ENCODE data around the gene GOLGA6L7. TPM values are rescaled to one million over a fixed set of nuclear protein-coding genes. Genes with fewer than 3 reads are reported as not detected.
"Not testable (repeated sequence)": the region's sequence is repeated elsewhere in the genome, so short reads cannot be mapped to it uniquely, and the experiment has no call there.

GOLGA6L7 gene
- total RNA-seq, 1 experiment from 2014 or later = not detected

DNA sequence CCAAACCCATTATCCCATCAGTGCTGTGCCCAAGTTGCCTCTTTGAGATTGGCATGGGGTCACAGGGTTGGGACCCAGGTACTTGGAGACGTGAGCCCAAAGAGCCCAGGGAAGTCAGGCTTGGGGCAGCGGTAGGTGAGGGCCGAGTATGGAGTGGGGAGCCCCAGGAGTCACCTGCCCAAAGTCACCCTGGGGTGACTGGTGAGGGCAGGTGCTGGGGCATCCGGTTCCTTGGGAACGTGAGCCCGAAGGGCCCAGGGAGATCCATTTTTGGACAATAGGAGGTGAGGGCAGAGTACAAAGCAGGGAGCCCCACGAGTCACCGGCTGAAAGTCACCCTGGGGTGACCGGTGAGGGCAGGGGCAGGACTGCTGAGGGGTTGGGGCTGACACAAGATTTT, 485 bp downstream of the GOLGA6L7 start:
- DNase-seq (ENCODE audit: extremely low read depth, low read depth) = not testable (repeated sequence)

DNA sequence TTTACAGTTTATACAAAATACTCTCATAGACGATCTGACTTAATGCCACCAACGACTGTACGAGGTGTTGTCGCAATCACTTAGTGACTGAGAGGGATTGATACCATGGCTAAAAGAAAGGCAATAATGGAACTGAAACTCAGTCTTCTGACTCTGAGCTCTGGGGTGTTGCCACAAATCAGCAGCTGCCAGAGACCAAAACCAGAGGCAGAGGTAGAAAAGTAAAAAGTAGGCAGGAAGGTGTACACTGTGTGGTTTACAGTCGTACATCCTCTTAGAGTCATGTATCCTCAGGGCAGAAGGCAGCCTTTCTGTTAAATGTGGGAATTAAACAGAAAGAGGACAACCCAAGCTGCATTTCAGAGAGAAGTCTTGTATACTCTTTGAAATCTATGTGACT, 1.2 kb downstream of the GOLGA6L7 start:
- DNase-seq (ENCODE audit: extremely low read depth, low read depth) = not testable (repeated sequence)

DNA sequence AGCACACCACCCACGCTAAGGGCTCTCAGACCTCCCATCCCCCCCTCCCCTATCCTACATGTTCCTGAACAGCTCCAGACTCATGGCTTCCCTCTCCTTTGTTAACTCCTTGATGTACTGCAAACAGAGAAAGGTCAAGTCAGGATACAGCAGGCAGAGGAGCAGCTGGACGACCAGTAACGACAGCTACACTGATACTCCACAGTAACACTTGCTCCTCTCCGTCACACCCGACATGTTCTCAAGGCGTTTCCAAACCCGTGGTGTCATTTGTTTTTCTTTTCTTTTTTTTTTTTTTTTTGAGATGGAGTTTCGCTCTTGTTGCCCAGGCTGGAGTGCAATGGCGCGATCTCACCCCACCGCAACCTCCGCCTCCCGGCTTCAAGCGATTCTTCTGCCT, 4.3 kb downstream of the GOLGA6L7 start:
- not testable (repeated sequence) for DNase-seq (ENCODE audit: extremely low read depth, low read depth)

DNA sequence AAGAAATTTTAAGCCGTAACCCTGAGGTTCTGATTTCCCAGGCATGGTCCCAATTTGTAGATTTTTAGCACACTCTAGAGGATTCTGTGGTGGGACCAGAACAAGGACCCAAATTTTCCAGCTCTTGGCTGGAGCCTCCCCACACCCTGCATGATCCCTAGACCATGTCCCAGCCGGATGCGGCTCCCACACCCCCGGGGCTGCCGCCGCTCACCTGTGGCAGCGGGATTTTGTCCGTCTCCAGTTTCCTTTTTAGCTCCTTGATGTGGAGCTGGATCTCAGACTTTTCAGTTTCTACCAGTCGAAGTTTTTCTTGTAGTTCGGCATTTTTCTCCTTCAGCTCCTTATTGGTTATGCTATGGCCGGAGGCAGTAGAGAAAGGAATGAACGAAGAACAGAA, 4.9 kb downstream of the GOLGA6L7 start:
- not testable (repeated sequence) for DNase-seq (ENCODE audit: extremely low read depth, low read depth)

DNA sequence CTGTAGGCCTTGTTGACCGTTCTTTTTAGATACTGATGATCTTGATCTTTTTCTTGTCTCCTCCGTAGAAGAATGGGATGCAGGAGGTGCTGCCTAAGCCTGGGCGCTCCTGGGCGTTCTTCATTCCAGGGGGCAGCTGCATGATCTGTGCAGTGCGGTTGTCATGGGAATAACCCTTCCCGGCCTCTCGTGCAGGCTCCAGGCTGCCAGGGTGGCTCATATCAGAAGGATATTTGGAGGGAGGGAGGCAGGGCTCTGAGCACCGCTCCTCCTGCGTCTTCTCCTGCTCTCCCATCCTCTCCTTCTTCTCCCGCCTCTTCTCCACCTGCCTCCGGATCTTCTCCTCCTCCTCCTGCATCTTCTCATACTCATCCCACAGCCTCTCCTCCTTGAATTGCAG, 6.2 kb downstream of the GOLGA6L7 start:
- not testable (repeated sequence) for DNase-seq (ENCODE audit: extremely low read depth, low read depth)

DNA sequence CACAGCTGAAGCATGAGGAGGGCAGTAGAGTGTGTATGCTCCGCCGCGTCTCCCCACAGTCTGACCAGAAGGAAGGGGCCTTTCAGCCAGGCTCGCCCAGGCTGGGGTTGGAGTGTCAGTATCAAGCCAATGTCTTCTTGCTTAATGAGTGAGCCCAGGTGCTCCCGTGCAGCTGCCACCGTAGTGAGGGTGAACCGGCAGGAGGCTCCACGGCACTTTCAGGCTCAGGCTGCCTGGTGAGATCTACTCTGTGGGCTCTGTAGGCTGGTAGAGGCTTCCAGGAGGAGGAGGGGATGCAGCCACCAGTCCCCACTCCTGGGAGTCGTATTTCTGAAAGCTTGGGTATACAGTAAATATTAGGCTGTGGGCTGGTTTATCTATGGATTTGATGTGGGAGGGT, 8.2 kb downstream of the GOLGA6L7 start:
- not testable (repeated sequence) for DNase-seq (ENCODE audit: extremely low read depth, low read depth)

DNA sequence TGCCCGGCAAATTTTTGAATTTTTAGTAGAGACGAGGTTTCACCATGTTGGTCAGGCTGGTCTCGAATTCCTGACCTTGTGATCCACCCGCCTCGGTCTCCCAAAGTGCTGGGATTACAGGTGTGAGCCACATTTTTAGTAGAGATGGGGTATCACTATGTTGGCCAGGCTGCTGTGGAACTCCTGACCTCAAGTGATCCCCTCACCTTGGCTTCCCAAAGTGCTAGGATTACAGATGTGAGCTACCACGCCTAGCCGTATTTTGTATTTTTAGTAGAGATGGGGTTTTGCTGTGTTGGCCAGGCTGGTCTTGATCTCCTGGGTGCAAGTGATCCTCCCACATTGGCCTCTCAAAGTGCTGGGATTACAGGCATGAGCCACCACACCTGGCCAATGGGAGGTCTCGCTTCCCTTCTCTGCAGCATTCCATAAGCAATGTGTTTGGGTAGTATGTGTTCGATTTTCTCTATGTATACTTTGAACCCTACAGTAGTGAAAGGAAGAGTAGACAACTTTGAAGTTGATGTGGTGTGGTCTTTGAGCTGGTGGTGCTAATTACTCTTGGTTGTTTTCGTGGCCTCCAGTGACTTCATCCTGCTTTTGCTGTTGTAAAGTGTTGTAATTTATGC, 13.4 kb downstream of the GOLGA6L7 start:
- DNase-seq (ENCODE audit: extremely low read depth, low read depth) = not testable (repeated sequence)

DNA sequence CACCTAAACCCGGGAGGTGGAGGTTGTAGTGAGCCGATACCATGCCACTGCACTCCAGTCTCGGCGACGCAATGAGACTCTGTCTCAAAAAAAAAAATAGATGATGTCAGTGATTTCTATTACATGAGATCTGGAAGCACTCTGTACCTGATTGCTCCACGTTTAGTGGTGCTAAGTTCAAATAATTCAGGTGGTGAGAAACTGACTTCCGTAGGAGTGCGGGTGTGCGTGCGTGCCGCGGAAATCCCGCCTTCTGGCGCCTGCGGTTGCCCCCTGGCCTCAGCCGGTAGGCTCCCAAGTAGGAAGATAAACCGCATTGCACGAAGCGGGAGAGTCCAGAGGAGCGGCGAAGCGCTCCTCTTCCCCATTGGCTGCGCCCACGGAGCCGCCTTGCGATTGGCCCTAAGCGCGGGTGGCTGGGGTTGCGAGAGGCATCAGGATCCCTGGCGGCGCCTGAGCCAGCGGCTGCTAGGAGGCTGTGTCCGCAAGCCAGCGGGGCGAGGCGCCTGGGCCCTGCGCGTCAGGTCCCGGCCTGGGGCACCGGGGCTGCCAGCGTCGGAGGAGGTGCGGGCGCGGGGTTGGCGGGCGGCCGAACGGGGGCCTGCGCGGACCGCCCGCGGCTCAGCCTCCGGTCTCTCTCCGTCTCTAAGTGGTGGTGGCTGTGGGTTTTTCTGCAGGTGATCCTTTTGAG, 16.4 kb downstream of the GOLGA6L7 start:
- DNase-seq (ENCODE audit: extremely low read depth, low read depth) = not testable (repeated sequence)

DNA sequence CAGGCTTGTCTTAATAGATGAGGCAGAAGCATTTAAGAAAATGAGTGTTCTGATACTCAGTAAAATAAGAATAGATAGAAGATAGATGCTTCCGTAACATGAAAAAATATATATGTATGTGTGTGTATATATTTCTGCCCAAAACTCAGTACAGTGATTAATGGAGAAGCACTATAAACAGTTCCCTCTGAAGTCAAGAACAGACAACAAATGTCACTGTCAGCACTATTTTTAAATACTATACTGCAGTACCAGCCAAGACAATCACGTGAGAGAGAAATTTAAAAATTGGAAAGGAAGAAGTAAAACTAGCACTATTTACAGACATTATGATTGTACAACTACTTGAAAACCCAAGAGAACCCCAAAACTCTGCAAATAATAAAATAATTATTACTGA, 27.0 kb downstream of the GOLGA6L7 start:
- DNase-seq (ENCODE audit: extremely low read depth, low read depth) = not testable (repeated sequence)

DNA sequence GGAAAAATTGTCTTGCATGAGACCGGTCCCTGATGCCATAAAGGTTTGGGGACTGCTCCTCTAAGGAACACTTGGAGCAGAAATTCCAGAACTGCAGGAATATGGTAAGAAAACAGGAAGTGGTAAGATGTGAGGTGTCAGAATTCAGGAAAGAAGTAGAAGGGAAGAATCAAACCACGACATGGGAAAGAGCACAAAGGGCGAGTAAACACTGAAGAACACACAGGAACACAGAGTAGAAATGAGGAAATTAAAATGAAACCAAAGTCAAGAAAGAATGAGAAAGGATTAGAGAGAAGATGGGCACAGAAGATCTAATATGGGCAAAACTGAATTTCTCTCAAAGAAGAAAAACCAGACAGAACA, 28.5 kb downstream of the GOLGA6L7 start:
- not testable (repeated sequence) for DNase-seq (ENCODE audit: extremely low read depth, low read depth)

DNA sequence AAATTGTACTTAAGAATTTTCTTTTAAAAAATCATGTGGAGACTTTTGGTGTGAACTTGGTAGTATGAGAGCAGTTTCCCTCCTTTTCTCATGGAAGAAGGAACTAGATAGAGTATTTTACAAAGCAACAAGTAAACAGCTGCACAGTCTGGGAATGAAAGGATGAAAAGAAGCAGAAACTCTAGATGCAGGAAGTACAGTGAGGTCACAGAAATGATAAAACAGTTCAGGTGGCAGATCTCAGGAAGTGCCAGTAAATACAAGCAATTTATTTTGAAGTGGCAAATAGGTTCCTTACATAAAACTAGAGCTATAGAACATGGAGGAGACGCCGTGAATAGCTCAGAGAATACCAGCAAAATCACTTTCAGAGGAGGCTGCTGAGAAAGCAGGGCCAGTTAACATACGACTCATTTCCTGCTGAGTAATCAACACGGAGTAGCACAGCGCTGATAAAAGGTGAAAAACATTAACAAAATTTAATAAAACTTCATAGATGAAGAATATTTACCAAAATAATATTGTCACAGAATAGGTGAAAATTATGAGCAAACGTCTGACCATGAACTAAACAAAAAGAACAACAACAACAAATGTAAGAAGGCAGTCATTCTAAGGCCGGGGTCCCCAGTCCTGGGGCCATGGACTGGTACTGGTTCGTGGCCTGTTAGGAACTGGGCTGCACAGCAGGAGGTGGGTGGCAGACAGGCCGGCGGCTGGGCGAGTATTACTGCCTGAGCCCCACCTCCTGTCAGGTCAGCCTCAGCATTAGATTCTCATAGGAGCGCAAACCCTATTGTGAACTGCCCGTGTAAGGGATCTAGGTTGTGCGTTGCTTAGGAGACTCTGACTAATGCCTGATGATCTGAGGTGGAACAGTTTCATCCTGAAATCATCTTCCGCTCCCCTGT, 29.2 kb downstream of the GOLGA6L7 start:
- not testable (repeated sequence) for DNase-seq (ENCODE audit: extremely low read depth, low read depth)

DNA sequence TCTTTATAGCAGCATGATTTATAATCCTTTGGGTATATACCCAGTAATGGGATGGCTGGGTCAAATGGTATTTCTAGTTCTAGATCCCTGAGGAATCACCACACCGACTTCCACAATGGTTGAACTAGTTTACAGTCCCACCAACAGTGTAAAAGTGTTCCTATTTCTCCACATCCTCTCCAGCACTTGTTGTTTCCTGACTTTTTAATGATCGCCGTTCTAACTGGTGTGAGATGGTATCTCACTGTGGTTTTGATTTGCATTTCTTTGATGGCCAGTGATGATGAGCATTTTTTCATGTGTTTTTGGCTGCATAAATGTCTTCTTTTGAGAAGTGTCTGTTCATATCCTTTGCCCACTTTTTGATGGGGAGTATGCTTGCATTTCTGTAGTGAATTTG, 30.3 kb downstream of the GOLGA6L7 start:
- not testable (repeated sequence) for DNase-seq (ENCODE audit: extremely low read depth, low read depth)

DNA sequence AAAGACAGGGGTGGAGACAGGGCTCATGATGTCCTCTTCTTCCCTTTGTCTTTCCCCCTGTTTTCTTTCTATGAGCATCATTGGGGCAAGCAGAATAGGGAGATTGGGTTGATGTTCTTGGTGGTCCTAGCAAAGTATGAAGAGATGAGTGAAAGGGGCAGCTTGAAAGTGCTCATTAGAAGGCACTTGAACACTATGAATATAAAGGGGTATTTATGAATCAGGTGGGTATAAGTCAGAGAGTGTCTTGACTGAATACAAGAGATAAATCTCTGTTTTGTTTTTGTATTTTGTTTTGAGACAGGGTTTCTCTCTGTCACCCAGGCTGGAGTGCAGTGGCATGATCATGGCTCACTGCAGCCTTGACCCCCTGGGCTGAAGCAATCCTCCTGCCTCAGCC, 34.4 kb downstream of the GOLGA6L7 start:
- not testable (repeated sequence) for DNase-seq (ENCODE audit: extremely low read depth, low read depth)

DNA sequence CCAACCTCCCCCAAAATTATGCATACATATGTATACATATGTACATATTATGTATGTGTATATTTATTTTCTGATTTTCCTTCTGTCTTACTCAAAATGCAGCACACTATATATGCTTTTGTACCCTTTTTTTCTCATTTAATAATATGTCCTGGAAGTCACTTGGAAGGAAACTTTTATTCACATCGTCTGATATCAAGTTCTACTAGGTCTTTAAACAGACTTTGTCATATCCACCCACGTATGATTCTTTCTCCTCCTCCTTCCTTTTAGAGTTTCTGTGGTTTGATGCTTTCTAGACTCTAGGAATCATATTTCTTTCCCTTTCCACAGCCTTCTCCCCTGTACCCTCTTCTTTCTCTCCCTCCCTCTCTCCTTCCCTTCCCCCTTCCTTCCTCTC, 35.1 kb downstream of the GOLGA6L7 start:
- not testable (repeated sequence) for DNase-seq (ENCODE audit: extremely low read depth, low read depth)

DNA sequence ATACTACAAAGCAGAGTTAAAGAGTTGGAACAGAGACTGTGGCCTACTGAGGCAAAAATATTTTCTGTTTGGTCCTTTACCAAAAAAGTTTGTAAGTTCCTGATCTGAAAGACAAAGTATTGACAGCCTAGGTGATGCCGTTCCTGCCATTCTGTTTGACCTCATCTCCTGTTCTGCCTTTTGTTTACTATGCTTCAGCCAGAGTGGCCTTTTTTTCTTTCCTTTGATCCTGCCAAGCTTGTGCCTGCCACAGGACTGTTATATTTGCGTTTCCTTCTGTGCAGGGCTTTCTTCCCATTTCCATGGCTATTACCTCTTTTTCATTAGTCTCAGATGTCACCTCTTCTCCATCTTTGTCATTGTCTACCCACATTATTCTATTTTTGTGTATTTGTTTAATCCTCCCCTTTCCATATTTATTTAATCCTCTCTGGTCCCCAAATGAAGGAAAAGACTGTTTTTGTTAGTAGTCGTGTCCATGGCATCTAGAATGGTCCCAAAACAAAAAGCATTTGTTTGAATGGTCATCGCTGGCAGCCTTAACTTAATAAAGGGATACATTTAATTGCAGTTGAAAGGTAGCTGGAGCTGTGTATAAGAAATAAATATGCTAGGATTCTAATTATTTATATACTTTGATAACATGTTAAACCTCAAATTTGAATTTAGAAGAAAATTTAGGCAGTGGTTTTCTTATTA, 36.4 kb downstream of the GOLGA6L7 start:
- DNase-seq (ENCODE audit: extremely low read depth, low read depth) = not testable (repeated sequence)

DNA sequence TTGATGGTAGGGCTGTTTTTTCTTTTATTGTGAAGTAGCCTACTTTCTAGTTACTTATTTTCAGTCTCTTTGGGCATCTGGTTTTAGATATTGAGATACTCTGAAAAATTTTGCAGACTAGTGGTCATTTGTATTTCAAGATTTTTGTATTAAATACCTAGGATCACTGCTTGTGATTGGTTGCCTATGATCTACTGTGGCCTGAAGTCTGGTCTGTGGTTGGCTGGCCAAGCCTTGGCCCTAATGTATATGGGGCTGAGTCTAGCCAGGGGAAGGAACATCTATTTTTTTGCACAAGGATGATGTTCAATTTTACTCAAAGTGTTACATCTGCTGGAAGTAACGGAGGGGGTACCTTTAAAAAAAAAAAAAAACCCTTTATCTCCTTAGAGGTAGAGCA, 38.0 kb downstream of the GOLGA6L7 start:
- DNase-seq (ENCODE audit: extremely low read depth, low read depth) = not testable (repeated sequence)

DNA sequence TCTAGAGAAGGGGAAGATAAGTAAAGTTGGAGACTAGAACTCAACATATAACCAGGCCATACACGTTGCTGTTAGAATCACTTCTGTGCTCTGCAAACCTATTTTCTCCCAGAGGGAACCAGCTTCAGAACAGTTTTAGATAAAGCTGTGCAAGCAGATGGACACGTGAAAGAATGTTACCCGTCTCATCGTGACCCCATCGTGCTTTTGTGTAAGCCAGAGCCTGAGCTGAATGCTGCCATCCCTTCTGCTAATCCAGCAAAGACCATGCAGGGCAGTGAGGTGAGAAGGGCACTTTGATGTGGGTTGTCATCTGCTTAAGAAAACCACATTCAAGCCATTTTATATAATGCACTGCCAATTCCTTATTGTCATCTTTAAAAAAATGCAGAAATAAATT, 40.3 kb downstream of the GOLGA6L7 start:
- DNase-seq (ENCODE audit: extremely low read depth, low read depth) = not testable (repeated sequence)

DNA sequence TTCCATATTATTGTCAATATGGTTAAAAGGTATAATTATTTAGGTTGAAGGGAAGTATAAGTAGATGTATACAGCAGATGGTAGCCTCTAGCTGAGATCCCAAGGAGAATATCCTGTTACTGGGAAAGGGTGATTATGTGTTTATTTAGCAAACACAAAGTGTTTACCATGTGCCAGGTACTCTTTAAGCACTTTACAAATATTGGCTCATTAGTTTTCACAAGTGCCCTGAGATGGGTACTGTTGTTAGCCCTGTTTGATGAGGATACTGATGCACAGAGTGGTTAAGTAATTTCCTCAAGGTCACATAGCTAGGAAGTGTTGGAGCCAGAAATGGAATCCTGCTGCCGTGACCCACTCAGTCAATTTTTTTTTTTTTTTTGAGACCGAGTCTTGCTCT, 48.1 kb downstream of the GOLGA6L7 start:
- DNase-seq (ENCODE audit: extremely low read depth, low read depth) = not testable (repeated sequence)

DNA sequence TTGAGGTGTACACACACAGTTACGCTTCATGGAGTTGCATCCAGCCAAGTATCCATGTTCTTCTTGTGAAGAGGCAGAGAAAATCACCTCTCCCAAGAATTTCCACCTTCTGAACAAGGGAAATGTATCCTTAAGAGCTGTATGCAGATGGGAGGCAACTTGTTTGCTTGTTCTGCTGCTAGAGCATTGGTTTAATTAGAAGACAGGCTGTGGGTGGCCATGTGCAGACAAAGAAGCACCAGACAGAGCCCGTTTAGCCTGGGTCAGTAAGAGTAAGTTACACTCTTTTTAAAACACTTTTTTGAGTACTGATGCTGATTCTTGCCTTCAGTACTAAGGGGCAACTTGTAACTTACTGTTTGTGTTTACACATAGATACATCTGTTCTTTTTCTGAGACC, 50.2 kb downstream of the GOLGA6L7 start:
- DNase-seq (ENCODE audit: extremely low read depth, low read depth) = not testable (repeated sequence)

DNA sequence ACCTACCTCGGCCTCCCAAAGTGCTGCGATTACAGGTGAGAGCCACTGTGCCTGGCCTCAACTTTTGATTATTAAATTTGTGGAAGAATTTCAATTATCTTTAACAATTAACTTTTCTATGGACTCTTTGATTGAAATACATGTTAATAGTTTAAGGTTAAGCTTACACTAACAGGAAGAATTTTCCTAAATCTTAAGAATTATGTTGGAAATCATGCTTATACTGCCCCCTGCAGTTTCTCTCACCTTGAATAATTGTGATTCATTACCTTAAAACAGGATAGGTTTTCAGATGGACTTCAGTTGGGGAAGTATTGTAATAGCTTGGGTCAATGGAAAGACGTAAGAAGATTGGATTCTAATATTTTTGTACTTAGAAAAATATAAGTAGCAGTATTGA, 54.2 kb downstream of the GOLGA6L7 start:
- DNase-seq (ENCODE audit: extremely low read depth, low read depth) = not testable (repeated sequence)
